ENCODE data around the gene SLC24A5. TPM values are rescaled to one million over a fixed set of nuclear protein-coding genes. Genes with fewer than 3 reads are reported as not detected.
A peak's percentile ranks its signal among the peaks of the same experiment; 100 is the strongest.

The SLC24A5 gene
- polyA plus RNA-seq, 3 donors, result 0.39 to 0.64 (median 0.50) TPM

GRCh38 chr15:48103647-48104046 lies 17.1 kb upstream of the SLC24A5 start:
- no peak for DNase-seq (ENCODE audit: extremely low read depth in 1 of 11, low read depth in 9 of 11, low spot score in 4 of 11)

DNA sequence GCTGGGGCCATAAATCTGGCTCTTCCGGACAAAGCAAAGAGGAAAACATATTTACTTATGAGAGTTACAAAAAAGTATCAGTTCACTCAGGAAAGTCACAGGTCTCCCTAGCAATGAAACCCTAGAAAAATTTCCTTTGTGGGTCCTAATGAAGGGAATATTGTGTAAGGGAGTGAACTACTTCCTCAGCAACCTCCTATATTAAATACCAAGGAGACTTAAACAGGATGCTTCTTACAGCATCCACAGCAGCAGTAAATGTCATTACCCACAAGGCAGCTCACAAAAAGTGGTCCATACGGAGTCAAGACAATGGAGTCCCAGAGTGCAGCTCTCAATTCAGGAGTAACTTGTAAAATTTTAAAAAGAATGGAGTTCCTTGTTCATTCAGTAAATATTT lies 14.9 kb upstream of the SLC24A5 start:
- no peak for DNase-seq (ENCODE audit: extremely low read depth in 1 of 11, low read depth in 9 of 11, low spot score in 4 of 11)

- no peak for DNase-seq (ENCODE audit: extremely low read depth in 1 of 11, low read depth in 9 of 11, low spot score in 4 of 11)
These were observed 11.6 kb upstream of the SLC24A5 start for GRCh38 chr15:48109212-48109611.

DNA sequence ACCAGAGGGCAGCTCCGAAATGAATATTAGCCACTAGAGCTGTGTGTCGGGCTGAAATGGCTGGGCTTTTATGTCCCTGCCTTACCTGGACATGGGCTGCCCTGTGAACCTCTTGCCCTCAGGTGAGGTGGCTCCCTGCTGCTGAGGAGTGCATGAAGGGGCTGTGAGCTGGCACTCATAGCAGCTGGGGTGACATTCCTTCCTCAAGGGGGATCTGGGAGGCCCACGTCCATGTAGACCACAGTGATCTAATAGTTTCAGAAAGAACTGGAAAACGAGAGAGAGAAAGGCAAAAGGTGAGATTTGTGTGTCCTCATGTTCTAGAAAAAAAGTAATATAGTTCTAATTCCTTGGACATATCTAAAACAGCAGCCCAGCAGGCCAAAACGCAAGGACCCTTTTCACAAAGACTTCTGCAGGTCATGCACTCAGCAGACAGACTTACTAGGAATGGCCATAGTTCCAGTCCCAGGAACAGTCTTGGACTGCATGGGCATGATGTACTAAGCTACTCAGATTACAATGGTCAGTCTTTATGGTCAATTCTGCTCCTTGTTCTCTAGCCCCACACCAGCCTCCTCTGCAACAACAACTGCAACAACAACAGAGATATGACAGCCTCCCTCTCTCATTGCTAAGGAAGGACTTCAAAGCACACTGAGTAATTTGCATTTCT lies 10.8 kb upstream of the SLC24A5 start:
- DNase-seq (ENCODE audit: extremely low read depth in 1 of 11, low read depth in 9 of 11, low spot score in 4 of 11), result no peak

- peak in 2 of 11 donors; percentile 16 to 21 for DNase-seq (ENCODE audit: extremely low read depth in 1 of 11, low read depth in 9 of 11, low spot score in 4 of 11)
These were observed 8.5 kb upstream of the SLC24A5 start for GRCh38 chr15:48112242-48112641.

GRCh38 chr15:48119277-48119676 lies 1.5 kb upstream of the SLC24A5 start:
- DNase-seq (ENCODE audit: extremely low read depth in 1 of 11, low read depth in 9 of 11, low spot score in 4 of 11), result no peak

DNA sequence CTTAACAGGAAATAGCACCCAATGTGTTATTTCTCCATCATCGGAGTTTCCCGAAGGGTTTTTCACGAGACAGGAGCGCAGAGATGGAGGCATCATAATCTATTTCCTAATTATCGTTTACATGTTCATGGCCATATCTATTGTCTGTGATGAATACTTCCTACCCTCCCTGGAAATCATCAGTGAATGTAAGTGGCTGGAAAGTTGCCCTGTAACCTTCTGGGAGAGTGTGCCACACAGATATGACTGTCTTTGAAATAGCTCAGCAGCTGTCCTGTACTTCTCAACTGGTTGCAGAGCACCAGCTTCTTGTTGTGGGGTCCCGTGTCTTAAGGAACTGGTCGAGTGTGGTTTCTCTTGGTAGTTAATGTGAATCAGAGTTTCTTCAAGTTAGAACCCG lies 1.1 kb downstream of the SLC24A5 start:
- no peak for DNase-seq (ENCODE audit: extremely low read depth in 1 of 11, low read depth in 9 of 11, low spot score in 4 of 11)

DNA sequence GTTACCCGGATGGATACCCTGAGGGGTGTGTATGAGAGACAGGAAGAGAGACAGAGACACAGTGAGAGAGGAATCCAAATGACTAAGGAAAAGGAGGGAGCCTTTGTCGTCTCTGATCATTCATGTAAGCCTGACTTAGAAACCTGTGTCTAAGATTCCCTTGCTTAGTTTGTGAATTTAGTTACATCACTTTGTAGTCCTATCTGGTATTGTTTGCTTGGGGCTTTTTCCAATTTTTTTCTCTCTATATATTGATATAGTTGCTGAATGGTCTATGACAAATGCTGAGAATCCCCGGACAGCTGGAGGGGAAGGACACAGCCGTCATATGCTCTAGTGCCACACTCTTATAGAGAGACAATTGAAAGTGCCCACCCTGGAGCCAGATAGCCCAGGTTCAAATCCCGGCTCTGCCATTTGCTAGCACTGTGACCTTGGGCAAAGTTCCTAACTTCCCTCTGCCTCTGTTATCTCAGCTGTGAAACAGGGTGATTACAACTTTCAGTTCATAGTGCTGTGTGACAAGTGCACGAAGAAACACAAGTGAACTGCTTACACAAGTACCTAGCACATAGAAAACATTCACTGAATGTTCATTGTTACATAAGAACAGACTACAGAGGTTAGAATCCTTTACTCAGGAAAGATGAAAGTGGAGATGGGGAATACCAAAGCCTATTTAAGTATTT lies 6.0 kb downstream of the SLC24A5 start:
- DNase-seq (ENCODE audit: extremely low read depth in 1 of 11, low read depth in 9 of 11, low spot score in 4 of 11), result no peak

- DNase-seq (ENCODE audit: extremely low read depth in 1 of 11, low read depth in 9 of 11, low spot score in 4 of 11), result no peak
These were observed 10.5 kb downstream of the SLC24A5 start for GRCh38 chr15:48131324-48131723.

DNA sequence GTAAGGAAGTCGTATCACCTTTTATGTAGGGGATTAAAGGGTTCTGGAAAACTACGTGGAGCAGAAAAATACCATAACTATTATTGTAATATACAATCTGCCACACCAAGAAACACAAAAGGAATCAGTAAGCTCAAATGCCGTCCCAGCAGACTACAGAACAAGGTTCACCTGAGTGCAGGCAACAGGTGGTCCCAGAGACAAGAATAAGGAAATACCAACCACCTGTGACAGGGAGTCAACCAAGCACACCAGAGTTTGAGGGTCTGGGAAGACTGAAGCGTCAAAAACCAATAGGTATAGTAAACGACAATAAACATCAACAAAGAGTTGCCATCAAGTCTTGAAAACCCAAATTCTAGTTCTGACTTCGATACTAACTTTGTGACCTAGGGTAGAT lies 12.1 kb downstream of the SLC24A5 start:
- DNase-seq (ENCODE audit: extremely low read depth in 1 of 11, low read depth in 9 of 11, low spot score in 4 of 11), result no peak

- no peak for DNase-seq (ENCODE audit: extremely low read depth in 1 of 11, low read depth in 9 of 11, low spot score in 4 of 11)
These were observed 23.1 kb downstream of the SLC24A5 start for GRCh38 chr15:48143856-48144255.

DNA sequence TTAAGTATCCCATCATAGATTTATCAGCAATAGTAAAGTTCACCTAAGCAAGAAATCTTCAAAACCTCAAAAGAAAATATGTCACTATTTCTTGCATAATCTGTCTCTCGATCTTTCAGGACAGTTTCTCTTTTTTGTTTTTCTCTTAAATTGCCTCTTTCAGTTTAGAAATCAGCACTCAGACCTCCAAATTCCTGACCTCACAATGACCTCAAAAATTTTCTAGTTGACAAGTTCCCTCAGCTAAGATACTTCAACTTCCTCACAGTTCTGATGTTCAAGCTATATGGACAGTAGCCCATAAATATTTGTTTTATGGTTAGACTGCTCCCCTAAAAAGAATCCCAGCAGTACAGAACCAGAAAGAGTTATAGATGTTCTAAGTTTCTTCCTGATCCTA lies 24.1 kb downstream of the SLC24A5 start:
- no peak for DNase-seq (ENCODE audit: extremely low read depth in 1 of 11, low read depth in 9 of 11, low spot score in 4 of 11)

DNA sequence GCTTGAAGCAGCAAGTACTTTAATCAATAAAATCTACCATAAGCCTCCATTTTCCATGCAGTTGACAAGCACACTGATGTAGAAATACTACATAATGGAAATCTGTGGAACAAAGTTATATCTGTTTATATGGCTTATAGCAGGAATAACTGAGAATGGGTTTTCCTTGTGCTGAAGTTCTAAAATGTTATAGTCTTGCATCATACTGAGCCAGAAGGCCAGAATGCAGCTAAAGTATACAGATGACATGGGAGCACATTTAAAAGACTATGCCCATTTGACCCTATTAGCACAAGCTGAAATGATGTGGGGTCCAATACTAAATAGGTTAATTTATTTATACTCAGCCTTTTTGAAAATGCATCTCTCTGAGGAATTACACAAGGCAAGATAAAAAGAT lies 25.1 kb downstream of the SLC24A5 start:
- no peak for DNase-seq (ENCODE audit: extremely low read depth in 1 of 11, low read depth in 9 of 11, low spot score in 4 of 11)

DNA sequence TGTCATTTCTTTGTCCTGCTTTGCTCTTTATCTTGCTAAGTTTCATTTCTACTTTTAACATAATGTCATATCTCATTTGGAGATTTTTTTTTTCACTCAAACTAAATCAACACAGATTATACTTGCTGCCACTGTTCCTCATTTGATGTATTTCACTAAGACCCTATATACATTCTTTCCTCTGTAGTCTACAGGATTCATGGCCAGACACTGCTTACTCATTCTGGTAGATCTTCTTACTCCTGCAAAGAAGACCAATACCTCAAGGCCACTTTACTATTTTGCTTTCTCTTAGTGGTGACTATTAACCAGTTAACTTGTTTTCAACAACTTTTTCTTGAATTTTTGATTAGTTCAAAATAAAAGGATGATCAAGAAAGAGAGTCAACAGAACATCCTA lies 26.6 kb downstream of the SLC24A5 start:
- no peak for DNase-seq (ENCODE audit: extremely low read depth in 1 of 11, low read depth in 9 of 11, low spot score in 4 of 11)

DNA sequence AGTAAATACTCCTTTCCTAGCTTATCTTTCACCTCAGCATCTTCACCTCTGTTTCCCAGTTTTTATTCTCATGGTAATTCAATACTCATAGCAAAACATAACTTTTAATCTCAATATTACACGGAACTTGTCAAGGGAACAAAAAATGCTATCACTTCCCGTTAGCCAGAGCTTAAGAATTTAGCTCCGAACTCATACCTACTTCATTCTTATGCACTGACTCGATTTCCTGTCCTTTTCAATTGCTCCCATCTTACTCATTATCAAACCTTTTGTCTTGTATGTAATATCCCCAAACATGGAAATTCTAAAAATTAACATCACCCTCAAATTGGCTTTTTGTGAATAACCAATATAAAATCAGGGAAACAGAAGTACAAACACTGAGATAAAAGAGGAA lies 29.1 kb downstream of the SLC24A5 start:
- DNase-seq (ENCODE audit: extremely low read depth in 1 of 11, low read depth in 9 of 11, low spot score in 4 of 11), result no peak

DNA sequence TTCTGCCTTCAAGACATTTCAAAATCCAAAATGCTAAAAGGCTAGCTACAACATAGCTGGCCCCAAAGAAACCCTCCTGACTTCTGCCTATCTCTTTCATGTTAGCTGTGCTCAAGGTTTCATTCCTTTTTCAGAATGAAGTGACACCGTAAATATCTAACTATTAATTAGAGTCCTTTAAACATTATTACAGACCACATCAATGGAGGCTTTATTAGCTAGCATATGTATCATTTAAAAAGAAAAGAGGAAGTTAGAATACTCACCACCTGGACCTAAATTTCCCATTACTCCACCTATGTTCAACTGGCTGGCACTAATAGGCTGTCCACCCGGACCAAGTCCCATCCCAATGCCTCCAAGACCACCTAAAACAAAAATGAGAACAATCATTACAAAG lies 32.7 kb downstream of the SLC24A5 start:
- DNase-seq (ENCODE audit: extremely low read depth in 1 of 11, low read depth in 9 of 11, low spot score in 4 of 11), result no peak

DNA sequence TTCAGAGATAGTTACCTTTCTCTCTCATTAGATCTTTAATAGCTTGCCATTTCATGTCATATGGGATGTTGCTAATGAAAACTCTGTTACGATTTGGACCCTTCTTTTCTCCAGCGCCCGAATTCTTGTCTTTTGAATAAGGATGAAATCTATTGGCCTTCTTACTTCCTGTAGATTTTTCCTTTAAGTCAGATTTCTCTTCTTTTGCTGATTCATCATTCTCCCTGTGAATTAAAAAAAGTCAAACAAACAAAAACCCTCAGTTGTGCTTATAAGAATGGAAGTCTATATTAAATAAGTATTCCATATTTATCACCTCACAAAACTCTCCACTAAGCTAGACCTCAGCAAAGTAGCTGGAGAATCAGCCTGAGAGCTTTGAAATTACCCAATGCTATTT lies 47.8 kb downstream of the SLC24A5 start:
- no peak for DNase-seq (ENCODE audit: extremely low read depth in 1 of 11, low read depth in 9 of 11, low spot score in 4 of 11)

- no peak for DNase-seq (ENCODE audit: extremely low read depth in 1 of 11, low read depth in 9 of 11, low spot score in 4 of 11)
These were observed 50.2 kb downstream of the SLC24A5 start for GRCh38 chr15:48170981-48171380.

- DNase-seq (ENCODE audit: extremely low read depth in 1 of 11, low read depth in 9 of 11, low spot score in 4 of 11), result no peak
These were observed 54.3 kb downstream of the SLC24A5 start for GRCh38 chr15:48175126-48175525.

DNA sequence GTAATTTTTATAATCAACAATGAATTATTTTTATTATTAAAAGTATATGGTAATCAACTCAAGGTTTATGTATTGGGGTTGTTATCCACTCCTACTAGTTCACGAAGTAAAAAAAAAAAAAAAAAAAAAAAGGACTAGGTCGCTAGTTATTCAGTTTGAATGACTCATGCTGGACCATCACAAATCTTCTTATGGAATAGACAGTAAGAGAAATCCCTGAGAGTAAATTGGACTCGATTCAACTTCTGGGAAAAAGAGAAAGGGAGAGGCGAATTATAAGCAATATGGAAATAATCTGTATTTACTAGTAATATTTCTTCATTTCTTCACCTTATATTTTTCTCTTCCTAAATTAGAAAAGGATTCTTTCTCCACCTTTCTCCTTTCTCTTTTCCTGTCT lies 55.3 kb downstream of the SLC24A5 start:
- DNase-seq (ENCODE audit: extremely low read depth in 1 of 11, low read depth in 9 of 11, low spot score in 4 of 11), result no peak

DNA sequence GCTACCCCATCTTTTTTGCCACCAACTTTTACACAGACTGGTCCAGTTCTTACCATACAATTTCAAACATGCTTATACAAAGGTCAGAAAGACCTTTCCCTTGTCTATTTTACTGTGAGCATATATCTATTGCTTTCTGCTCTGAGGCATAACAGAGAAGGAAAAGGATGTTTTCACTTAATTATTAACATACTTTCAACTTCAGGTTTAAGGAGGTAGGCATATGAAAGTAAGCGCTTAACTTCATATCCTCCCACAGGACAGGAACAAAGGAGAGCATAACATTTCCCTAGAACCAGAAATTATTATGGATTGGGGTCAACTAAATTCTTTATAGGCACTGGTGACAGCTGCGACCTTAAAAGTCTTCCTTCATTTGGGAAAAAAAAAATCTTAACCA lies 56.2 kb downstream of the SLC24A5 start:
- DNase-seq (ENCODE audit: extremely low read depth in 1 of 11, low read depth in 9 of 11, low spot score in 4 of 11), result peak in 1 of 11 donors; percentile 3
